HEK293 (cell line): ENCODE results near the gene ATP6V0A1.

Experiments used
- CTCF ChIP-seq: fragments of 450-650 bp; formaldehyde crosslinking; IDR thresholded peaks from 2 replicates; pipeline ENCODE4 v1.5.1; 2016; ENCODE audit warnings: missing biosample characterization, missing genetic modification characterization
- MYNN ChIP-seq: fragments of 450-650 bp; formaldehyde crosslinking; IDR thresholded peaks from 2 replicates; pipeline ENCODE4 v1.5.1; 2016; ENCODE audit warnings: missing biosample characterization, missing genetic modification characterization, borderline replicate concordance
- ZBTB10 ChIP-seq: fragments of 450-650 bp; formaldehyde crosslinking; IDR thresholded peaks from 2 replicates; pipeline ENCODE4 v1.5.1; 2016; ENCODE audit warnings: missing biosample characterization, missing genetic modification characterization
- ZNF19 ChIP-seq: fragments of 450-650 bp; formaldehyde crosslinking; IDR thresholded peaks from 2 replicates; pipeline ENCODE4; 2016; ENCODE audit warnings: missing biosample characterization, missing genetic modification characterization, low read depth
- ZNF510 ChIP-seq: fragments of 450-650 bp; formaldehyde crosslinking; IDR thresholded peaks from 2 replicates; pipeline ENCODE4 v1.5.1; 2018; ENCODE audit warnings: mild to moderate bottlenecking, missing genetic modification characterization, missing biosample characterization; ENCODE audit not compliant: insufficient replicate concordance
- ZNF76 ChIP-seq: fragments of 450-650 bp; formaldehyde crosslinking; IDR thresholded peaks from 2 replicates; pipeline ENCODE4; 2016; ENCODE audit warnings: low read depth, missing biosample characterization, missing genetic modification characterization, borderline replicate concordance
- ZSCAN18 ChIP-seq: fragments of 450-650 bp; formaldehyde crosslinking; IDR thresholded peaks from 2 replicates; pipeline ENCODE4 v1.5.1; 2016; ENCODE audit warnings: missing biosample characterization, missing genetic modification characterization

GRCh38 chr17:42431758-42432161 lies 26.9 kb upstream of the ATP6V0A1 start:
- TF ChIP-seq ZNF510 (tag by site-specific recombination) (no peak), ZNF19 (tag by site-specific recombination) (no peak), MYNN (tag by site-specific recombination) (no peak), CTCF (tag by site-specific recombination) (no peak), ZBTB10 (no peak), ZNF76 (no peak), ZSCAN18 (tag by site-specific recombination) (no peak)
